Measurements from ENCODE around the gene PLEKHN1.

PLEKHN1 gene

GRCh38 chr1:924656-925560, 41.4 kb upstream of the PLEKHN1 start:
- Histone ChIP-seq H2AFZ (ENCODE audit: low read depth, low read length) (peak overlapping the region; percentile 58), H3K4me1 (ENCODE audit: insufficient read depth, low read length) (peaks cover 44% of the 10 kb centered on the region), H3K9me3 (ENCODE audit: low read length) (no peaks in the 10 kb centered on the region), H3K36me3 (ENCODE audit: insufficient read depth, low read length) (no peaks in the 10 kb centered on the region), H3K4me3 (ENCODE audit: low read length) (peak overlapping the region; percentile 38), H3K27me3 (ENCODE audit: insufficient read depth, low read length) (peaks cover 84% of the 10 kb centered on the region)

DNA sequence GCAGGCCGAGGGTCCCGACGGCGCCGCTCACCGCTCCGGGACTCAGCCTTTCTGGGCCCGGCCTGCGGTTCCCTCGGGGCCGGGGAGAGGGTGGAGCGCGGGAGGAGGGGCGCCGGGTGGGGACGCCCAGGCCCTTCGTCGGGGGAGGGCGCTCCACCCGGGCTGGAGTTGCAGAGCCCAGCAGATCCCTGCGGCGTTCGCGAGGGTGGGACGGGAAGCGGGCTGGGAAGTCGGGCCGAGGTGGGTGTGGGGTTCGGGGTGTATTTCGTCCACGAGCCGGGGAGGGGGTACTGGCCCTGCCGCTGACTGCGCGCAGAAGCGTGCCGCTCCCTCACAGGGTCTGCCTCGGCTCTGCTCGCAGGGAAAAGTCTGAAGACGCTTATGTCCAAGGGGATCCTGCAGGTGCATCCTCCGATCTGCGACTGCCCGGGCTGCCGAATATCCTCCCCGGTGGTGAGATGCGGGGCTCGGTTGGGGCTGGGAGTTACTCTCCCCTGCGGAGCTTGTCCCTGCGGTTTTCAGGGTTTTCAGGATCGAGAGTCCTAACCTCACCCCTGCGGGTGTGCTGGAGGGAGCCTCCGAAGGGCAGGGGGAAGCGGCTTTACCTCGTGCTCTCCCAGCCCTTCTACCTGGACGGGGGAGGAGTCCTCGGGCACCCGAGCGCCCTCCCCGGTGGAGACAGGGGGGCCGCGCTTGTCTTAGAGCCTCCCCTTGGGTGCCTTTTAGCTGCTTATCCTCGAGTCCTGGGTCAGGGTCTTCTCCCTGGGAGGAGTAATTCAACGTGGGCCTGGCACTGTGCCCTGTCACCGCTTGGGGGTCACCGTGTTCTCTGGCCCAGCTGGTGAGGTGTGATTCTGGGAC, 40.5 kb upstream of the PLEKHN1 start:
- H3K9me3 ChIP-seq (ENCODE audit: low read length): no peaks in the 10 kb centered on the region
- H3K4me3 ChIP-seq (ENCODE audit: low read length): no peak overlapping the region
- H3K36me3 ChIP-seq (ENCODE audit: insufficient read depth, low read length): no peaks in the 10 kb centered on the region
- H3K4me1 ChIP-seq (ENCODE audit: insufficient read depth, low read length): peaks cover 35% of the 10 kb centered on the region
- no peak overlapping the region for H2AFZ ChIP-seq (ENCODE audit: low read depth, low read length)
- H3K27me3 ChIP-seq (ENCODE audit: insufficient read depth, low read length): peaks cover 85% of the 10 kb centered on the region

GRCh38 chr1:927234-927633, 39.0 kb upstream of the PLEKHN1 start:
- Histone ChIP-seq H3K27me3 (ENCODE audit: insufficient read depth, low read length) (peaks cover 89% of the 10 kb centered on the region), H3K4me1 (ENCODE audit: insufficient read depth, low read length) (peaks cover 33% of the 10 kb centered on the region)

DNA sequence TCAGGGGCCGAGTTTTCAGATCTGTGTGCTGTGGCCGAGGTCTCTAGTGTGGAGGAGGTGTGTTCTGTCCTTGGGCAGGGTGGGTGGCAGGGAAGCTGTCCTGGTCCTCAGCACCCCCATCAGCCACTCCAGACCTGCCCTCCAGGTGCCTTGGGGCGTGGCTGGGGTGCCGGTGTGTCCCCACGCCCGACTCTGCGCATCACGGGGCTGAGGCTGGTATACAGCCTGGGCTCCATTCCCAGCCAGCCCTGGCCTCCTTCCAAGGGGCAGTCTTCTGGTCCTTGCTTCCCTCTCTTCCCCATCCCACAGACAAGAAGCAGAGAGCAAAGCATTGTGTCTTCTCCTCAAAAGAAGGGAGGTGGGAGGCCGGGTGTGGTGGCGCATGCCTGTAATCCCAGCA, 38.5 kb upstream of the PLEKHN1 start:
- Histone ChIP-seq H3K27me3 (ENCODE audit: insufficient read depth, low read length) (peaks cover 89% of the 10 kb centered on the region), H3K4me1 (ENCODE audit: insufficient read depth, low read length) (peaks cover 31% of the 10 kb centered on the region)

More at GRCh38 chr1:927234-927633, 39.0 kb upstream of the PLEKHN1 start:
- Histone ChIP-seq H3K36me3 (ENCODE audit: insufficient read depth, low read length) (no peaks in the 10 kb centered on the region), H3K9me3 (ENCODE audit: low read length) (no peaks in the 10 kb centered on the region), H2AFZ (ENCODE audit: low read depth, low read length) (no peak overlapping the region), H3K4me3 (ENCODE audit: low read length) (no peak overlapping the region)

GRCh38 chr1:928825-929661, 37.2 kb upstream of the PLEKHN1 start:
- Histone ChIP-seq H2AFZ (ENCODE audit: low read depth, low read length) (no peak overlapping the region), H3K27me3 (ENCODE audit: insufficient read depth, low read length) (peaks cover 90% of the 10 kb centered on the region)

More for the DNA sequence above, 38.5 kb upstream of the PLEKHN1 start:
- Histone ChIP-seq H2AFZ (ENCODE audit: low read depth, low read length) (no peak overlapping the region), H3K9me3 (ENCODE audit: low read length) (no peaks in the 10 kb centered on the region), H3K4me3 (ENCODE audit: low read length) (no peak overlapping the region), H3K36me3 (ENCODE audit: insufficient read depth, low read length) (no peaks in the 10 kb centered on the region)

DNA sequence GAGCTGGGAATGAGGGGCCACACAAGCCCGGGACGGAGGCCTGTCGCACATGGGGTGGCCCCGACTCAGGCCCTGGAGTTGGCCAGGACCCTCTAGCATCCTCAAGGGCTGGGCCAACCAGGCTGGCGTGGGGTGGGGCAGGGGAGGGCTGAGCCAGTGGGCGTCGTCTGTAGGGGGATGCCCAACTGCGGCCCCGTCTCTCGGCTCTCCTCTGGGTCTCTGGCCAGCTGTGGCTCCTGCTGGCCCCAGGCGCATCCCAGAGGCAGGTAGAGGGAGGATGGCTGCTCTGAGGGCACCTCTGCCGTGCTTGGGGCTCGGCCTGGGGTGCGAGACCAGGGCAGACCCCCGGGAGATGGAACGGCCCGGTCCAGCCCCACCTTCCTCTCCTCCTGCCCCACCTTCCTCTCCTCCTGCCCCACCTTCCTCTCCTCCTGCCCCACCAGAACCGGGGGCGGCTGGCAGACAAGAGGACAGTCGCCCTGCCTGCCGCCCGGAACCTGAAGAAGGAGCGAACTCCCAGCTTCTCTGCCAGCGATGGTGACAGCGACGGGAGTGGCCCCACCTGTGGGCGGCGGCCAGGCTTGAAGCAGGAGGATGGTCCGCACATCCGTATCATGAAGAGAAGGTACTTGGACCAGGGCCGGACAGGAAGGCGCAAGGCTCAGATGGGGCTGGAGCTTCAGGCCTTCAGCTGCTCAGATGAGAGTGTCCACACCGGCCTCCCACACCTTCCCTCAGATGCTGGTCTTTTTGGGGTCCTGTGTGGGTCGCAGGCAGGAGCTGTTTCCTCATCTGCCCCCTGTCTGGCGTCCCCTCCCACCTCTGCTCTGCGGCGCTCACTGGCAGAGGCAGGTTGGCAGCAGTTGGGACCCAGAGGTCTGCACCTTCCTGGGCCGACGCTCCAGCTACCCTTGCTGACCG, 36.3 kb upstream of the PLEKHN1 start:
- H3K4me3 ChIP-seq (ENCODE audit: low read length): no peak overlapping the region
- H3K36me3 ChIP-seq (ENCODE audit: insufficient read depth, low read length): no peaks in the 10 kb centered on the region
- peaks cover 22% of the 10 kb centered on the region for H3K4me1 ChIP-seq (ENCODE audit: insufficient read depth, low read length)
- H3K9me3 ChIP-seq (ENCODE audit: low read length): no peaks in the 10 kb centered on the region
- H3K27me3 ChIP-seq (ENCODE audit: insufficient read depth, low read length): peaks cover 85% of the 10 kb centered on the region
- H2AFZ ChIP-seq (ENCODE audit: low read depth, low read length): no peak overlapping the region

More at GRCh38 chr1:928825-929661, 37.2 kb upstream of the PLEKHN1 start:
- no peaks in the 10 kb centered on the region for H3K36me3 ChIP-seq (ENCODE audit: insufficient read depth, low read length)
- no peaks in the 10 kb centered on the region for H3K9me3 ChIP-seq (ENCODE audit: low read length)
- H3K4me1 ChIP-seq (ENCODE audit: insufficient read depth, low read length): peaks cover 24% of the 10 kb centered on the region
- no peak overlapping the region for H3K4me3 ChIP-seq (ENCODE audit: low read length)

- Histone ChIP-seq H3K9me3 (ENCODE audit: low read length) (no peaks in the 10 kb centered on the region), H3K4me3 (ENCODE audit: low read length) (no peak overlapping the region), H3K4me1 (ENCODE audit: insufficient read depth, low read length) (peaks cover 27% of the 10 kb centered on the region), H3K27me3 (ENCODE audit: insufficient read depth, low read length) (peaks cover 86% of the 10 kb centered on the region), H2AFZ (ENCODE audit: low read depth, low read length) (no peak overlapping the region), H3K36me3 (ENCODE audit: insufficient read depth, low read length) (no peaks in the 10 kb centered on the region)
Observed at GRCh38 chr1:930633-931138, 35.6 kb upstream of the PLEKHN1 start.

GRCh38 chr1:931380-932172, 34.7 kb upstream of the PLEKHN1 start:
- Histone ChIP-seq H3K36me3 (ENCODE audit: insufficient read depth, low read length) (no peaks in the 10 kb centered on the region), H3K27me3 (ENCODE audit: insufficient read depth, low read length) (peaks cover 83% of the 10 kb centered on the region), H3K4me1 (ENCODE audit: insufficient read depth, low read length) (peaks cover 29% of the 10 kb centered on the region), H2AFZ (ENCODE audit: low read depth, low read length) (no peak overlapping the region), H3K4me3 (ENCODE audit: low read length) (no peak overlapping the region), H3K9me3 (ENCODE audit: low read length) (no peaks in the 10 kb centered on the region)

- Histone ChIP-seq H3K9me3 (ENCODE audit: low read length) (no peaks in the 10 kb centered on the region), H3K27me3 (ENCODE audit: insufficient read depth, low read length) (peaks cover 83% of the 10 kb centered on the region), H3K4me3 (ENCODE audit: low read length) (no peak overlapping the region), H3K4me1 (ENCODE audit: insufficient read depth, low read length) (peaks cover 34% of the 10 kb centered on the region), H2AFZ (ENCODE audit: low read depth, low read length) (no peak overlapping the region), H3K36me3 (ENCODE audit: insufficient read depth, low read length) (no peaks in the 10 kb centered on the region)
Observed at GRCh38 chr1:932173-932510, 34.1 kb upstream of the PLEKHN1 start.

GRCh38 chr1:932776-933602, 33.3 kb upstream of the PLEKHN1 start:
- H3K4me3 ChIP-seq (ENCODE audit: low read length): no peak overlapping the region
- H3K4me1 ChIP-seq (ENCODE audit: insufficient read depth, low read length): peaks cover 37% of the 10 kb centered on the region
- H3K27me3 ChIP-seq (ENCODE audit: insufficient read depth, low read length): peaks cover 80% of the 10 kb centered on the region
- H3K36me3 ChIP-seq (ENCODE audit: insufficient read depth, low read length): no peaks in the 10 kb centered on the region
- H2AFZ ChIP-seq (ENCODE audit: low read depth, low read length): no peak overlapping the region
- H3K9me3 ChIP-seq (ENCODE audit: low read length): no peaks in the 10 kb centered on the region

DNA sequence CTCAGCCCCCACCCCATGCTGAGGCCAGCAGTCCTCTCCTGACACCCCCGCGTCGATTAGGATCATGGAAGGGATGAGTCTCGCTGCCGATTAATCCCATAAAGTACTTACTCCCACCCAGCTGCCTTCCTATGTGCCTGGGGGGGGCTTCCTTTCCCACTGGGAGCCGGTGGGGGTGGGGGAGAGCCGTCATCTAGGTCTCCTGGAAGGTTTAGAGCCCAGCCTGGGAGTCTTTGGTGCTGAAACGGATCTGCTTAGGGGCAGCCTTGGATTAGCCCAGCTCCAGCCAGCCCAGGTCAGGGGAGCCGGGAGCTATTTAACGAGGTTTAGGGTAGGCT, 32.7 kb upstream of the PLEKHN1 start:
- Histone ChIP-seq H2AFZ (ENCODE audit: low read depth, low read length) (no peak overlapping the region), H3K27me3 (ENCODE audit: insufficient read depth, low read length) (peaks cover 81% of the 10 kb centered on the region), H3K36me3 (ENCODE audit: insufficient read depth, low read length) (no peaks in the 10 kb centered on the region), H3K4me1 (ENCODE audit: insufficient read depth, low read length) (peaks cover 42% of the 10 kb centered on the region), H3K9me3 (ENCODE audit: low read length) (no peaks in the 10 kb centered on the region), H3K4me3 (ENCODE audit: low read length) (no peak overlapping the region)
